Mesodermal cell (in vitro differentiated cells): ENCODE data around the gene STK10.

Experiments
- H3K27ac ChIP-seq: 2 replicates; pipeline ENCODE4 v1.7.0; 2013; ENCODE audit warnings: mild to moderate bottlenecking, low read depth, low read length, moderate library complexity; ENCODE audit not compliant: severe bottlenecking
- H3K36me3 ChIP-seq: 2 replicates; pipeline ENCODE4 v1.7.1; 2013; ENCODE audit warnings: mild to moderate bottlenecking, low read length, moderate library complexity; ENCODE audit not compliant: control insufficient read depth, insufficient read depth
- H3K4me1 ChIP-seq: one replicate; pipeline ENCODE4 v1.7.1; 2013; ENCODE audit warnings: mild to moderate bottlenecking, low read length; ENCODE audit not compliant: insufficient read depth, control insufficient read depth, poor library complexity, severe bottlenecking
- H3K4me3 ChIP-seq: 2 replicates; pipeline ENCODE4 v1.7.0; 2013; ENCODE audit warnings: low read length, control low read depth, mild to moderate bottlenecking; ENCODE audit not compliant: insufficient read depth, poor library complexity, severe bottlenecking; ENCODE audit errors: extremely low read depth
- H3K9me3 ChIP-seq: 2 replicates; pipeline ENCODE4 v1.7.1; 2013; ENCODE audit warnings: mild to moderate bottlenecking, low read length, moderate library complexity; ENCODE audit not compliant: control insufficient read depth
- WGBS, 2 experiments: methylation state at CpG; one replicate each; pipeline ENCODE4 v1.1.5; 2013; ENCODE audit warnings: missing lambda C conversion rate in 2 of 2; ENCODE audit not compliant: insufficient coverage in 2 of 2; 5-methylcytosine and 5-hydroxymethylcytosine counted together

The STK10 gene

DNA sequence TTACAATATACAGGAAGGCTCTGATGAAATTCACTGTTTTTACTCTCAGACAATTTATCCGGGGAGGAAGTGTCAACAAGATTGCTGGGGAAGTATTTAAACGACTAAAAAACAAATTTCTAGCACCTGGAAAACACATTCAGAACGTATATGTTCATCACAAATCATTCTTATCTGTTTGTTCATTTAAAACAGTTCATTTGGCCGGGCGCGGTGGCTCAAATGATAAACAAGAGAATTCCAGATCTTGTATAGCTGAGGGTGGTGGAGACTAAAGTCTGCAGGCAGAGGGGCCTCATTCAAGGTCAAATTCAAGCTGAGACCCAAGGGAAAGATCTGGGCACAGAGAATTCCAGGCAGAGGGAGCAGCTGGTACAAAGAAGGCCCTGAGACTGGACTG is 90.0 kb downstream of the STK10 start:
- Histone ChIP-seq H3K4me3 (no peak overlapping the region), H3K27ac (no peak overlapping the region), H3K9me3 (no peaks in the 10 kb centered on the region), H3K36me3 (peaks cover 66% of the 10 kb centered on the region), H3K4me1 (peaks cover 12% of the 10 kb centered on the region)
- WGBS, 2 experiments = 92 to 100% methylated on average over 2 to 5 of the region's 6 CpGs

DNA sequence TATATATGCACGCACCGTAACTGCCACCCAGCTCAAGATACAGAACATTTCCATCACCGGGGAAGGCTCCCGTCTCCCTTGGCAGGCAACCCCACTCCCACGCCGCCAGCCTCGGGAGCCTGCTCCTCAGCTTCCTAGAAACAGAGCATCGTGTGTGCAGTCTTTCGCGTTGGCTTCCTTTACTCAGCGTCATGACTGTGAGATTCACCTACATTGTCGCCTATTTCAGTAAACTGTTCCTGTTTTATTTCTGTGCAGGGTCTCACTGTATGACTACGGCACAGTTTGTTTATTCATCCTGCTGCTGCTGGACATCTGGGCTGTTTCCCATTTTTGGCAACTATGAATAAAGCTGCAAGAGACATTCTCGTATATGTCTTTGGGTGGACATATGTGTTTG is 90.7 kb downstream of the STK10 start:
- Histone ChIP-seq H3K4me3 (no peak overlapping the region), H3K4me1 (peaks cover 6% of the 10 kb centered on the region), H3K36me3 (peaks cover 70% of the 10 kb centered on the region), H3K27ac (no peak overlapping the region), H3K9me3 (no peaks in the 10 kb centered on the region)
- WGBS, 2 experiments = 95 to 97% methylated on average over 14 of the region's 14 CpGs

DNA sequence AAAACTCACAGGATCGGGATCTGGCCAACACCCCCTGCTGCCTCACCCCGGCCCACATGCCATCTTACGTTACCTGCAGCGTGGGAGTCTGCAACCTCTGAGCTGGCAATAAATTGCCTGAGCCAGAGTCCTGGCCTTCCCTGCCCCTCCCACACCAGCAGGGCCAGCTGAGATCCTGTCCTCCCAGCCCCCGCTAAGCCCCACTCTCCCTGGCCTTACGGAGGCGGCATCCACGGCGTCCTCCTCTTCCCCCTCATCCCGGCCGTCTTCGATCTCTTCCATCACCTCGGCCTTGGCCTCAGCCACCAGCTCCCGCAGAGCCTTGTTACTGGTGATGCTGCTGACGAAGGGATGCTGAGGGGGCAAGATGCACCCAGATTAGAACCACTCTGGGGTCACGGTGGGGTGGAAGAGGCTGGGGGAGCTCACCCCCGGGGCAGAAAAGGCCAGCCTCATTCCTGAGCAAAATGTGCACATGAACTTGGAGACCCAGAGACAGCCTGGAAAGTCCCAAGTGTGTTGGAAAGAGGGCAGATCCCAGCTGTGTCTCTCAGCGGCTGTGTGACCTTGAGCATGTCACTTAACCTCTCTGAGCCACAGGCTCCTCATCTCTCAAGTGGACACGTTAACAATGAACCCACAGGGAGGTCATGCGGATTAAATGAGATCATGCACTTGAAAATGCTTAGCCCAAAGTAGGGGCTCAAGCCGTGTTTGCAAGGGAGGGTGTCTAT is 91.7 kb downstream of the STK10 start:
- WGBS, 2 experiments = 86 to 92% methylated on average over 15 to 16 of the region's 21 CpGs
- Histone ChIP-seq H3K4me3 (no peak overlapping the region), H3K36me3 (peaks cover 69% of the 10 kb centered on the region), H3K27ac (no peak overlapping the region), H3K4me1 (no peaks in the 10 kb centered on the region), H3K9me3 (no peaks in the 10 kb centered on the region)

DNA sequence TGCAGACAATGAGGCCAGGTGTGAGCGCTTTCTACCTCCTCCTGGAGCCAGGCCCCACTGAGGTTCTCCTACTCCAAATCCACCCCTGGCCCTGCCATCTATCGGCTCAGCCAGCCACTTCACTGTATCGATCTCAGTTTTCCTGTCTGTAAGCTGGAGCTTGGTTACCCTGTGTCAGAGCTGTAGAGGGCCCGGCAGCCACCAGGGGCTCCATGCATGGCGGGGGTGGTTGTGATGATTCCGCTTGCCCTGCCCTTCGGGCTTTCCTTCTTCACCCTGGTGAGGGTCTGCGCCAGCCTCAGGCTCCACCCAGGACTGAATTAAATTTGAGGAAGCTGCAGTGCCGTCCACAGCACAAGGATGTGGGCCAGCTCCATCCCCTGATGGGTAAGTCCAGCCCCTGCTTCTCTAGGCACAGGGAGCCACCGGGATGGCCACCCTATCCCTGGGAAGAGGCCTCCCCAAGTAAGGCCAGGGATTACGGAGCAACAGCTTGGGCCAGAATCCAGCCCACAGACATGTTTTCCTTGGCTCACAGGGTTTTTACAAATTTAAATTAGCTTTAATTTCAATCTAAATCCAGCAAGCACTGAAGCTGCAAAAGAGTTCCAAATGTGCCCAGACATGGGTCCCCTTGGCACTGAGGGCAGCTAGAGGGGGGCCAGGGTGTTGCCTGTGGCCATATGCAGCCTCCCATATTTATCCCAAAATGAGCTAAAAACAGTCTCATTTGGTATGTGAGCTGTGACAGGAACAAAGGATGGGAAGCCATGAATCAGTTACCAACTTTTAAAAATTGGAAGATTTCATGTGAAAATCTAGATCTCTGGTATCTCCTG is 92.4 kb downstream of the STK10 start:
- WGBS, 2 experiments = 92 to 99% methylated on average over 11 of the region's 11 CpGs
- Histone ChIP-seq H3K4me1 (no peaks in the 10 kb centered on the region), H3K27ac (no peak overlapping the region), H3K4me3 (no peak overlapping the region), H3K9me3 (no peaks in the 10 kb centered on the region), H3K36me3 (peaks cover 69% of the 10 kb centered on the region)

DNA sequence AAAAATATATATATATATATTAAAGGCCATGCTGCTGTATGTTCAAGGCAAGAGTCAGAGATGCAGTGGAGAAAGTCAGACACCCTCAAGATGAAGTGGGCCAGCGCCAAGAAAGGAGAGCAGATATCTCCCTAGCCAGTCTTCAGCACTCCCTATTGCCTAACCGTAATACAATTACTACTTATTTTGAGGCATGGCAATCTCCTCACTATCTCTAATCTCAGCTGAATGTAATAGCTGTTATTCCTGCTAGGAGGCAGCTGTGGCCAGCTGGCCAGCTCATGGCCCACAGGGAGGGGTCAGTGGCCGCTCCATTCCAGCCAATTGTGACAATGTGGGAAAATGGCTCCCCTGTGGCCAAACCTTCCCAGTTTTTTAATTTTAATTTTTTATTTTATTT is 94.1 kb downstream of the STK10 start:
- Histone ChIP-seq H3K27ac (no peak overlapping the region), H3K9me3 (no peaks in the 10 kb centered on the region), H3K36me3 (peaks cover 81% of the 10 kb centered on the region), H3K4me1 (no peaks in the 10 kb centered on the region), H3K4me3 (no peak overlapping the region)
- WGBS, 2 experiments = 78% methylated on average over 1 of the region's 3 CpGs; no CpG with 5 or more reads in 1 of the 2 experiments

DNA sequence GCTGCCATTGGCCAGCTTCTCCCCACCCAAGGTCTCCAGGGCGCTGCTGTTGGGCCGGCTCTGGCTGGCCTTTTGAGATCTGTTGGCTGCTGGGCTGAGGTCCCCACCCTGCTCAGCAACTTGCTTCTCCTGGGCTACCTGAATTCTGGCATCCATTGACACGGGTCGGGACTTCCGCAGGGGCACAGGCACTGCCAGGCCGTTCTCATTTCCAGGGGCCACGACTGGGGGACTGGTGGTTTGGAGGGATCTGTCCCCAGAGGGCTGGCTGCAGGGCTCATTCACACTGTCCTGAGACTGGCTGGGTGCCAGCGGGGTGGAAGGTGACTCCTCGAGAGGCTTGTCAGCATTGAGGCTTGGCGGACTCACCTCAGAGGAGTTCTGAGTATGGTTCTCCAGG is 94.5 kb downstream of the STK10 start:
- no peaks in the 10 kb centered on the region for H3K4me1 ChIP-seq
- WGBS, 2 experiments = 92 to 94% methylated on average over 6 to 7 of the region's 10 CpGs
- no peaks in the 10 kb centered on the region for H3K9me3 ChIP-seq
- no peak overlapping the region for H3K27ac ChIP-seq
- H3K36me3 ChIP-seq = peaks cover 78% of the 10 kb centered on the region
- H3K4me3 ChIP-seq = no peak overlapping the region

DNA sequence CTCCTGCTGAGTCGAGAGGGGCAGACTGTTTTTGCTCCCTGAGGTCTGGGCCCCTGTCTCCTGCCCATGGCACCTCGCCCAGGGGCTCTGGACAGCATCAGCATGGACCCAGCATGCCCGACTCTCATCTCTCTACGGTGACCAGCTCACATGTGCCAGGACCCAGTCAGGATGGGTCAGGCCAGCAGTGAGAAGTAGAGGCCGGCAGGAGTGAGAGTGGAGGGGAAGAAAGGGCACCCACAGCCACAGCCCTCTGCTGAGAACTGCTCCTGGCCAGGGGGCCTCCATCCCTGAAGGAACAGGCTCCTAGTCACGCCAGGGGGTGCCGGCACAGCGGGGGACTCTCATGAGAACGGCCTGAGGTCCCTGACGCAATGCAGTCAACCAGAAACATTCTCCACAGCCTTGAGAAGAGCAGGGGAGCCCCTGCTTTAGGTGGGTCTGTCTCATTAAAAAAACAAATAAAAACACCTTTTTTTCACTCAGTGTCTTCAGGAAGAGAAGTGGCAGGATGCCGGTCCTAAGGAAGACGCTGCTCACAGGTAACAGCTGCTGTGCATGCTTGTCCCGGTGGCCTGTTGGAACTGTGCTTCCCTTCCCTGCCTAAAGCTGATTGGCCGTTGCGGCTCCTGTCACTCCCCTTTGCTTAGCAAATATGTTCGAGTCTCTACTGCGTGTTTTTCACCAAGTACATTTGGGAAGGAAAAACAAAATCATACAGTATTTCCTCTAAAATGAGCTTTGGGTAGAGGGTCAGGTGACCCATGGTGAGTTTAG is 95.9 kb downstream of the STK10 start:
- Histone ChIP-seq H3K4me3 (no peak overlapping the region), H3K9me3 (no peaks in the 10 kb centered on the region), H3K36me3 (peaks cover 69% of the 10 kb centered on the region)

DNA sequence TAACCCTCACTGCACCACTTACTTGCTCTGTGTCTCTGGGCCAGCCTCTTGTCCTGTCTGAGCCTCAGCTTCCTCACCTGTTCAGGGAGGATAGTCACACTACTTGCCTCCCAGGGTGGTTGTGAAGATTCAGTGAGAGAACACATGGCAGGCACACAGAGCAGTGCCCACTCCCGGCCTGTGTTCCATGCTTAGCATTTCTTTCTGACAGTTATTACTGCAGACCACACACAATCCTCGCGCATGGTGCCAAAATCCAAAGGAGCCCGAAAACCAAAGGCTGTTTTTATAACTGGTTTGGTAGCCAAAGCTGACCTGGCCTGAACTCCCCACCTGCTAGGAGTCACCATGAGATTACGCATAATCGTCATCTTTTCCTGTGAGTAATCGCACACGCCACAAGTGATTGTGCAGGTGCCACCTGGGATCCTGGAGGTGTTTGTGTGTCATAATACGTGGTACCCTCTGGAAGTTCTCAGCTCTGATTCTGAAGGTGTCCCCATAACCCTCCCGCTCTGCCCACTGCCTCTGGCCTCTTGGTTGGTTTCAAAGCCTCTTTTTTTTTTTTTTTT is 97.0 kb downstream of the STK10 start:
- H3K27ac ChIP-seq = no peak overlapping the region
- H3K4me1 ChIP-seq = no peaks in the 10 kb centered on the region
- H3K9me3 ChIP-seq = no peaks in the 10 kb centered on the region
- WGBS, 2 experiments = 92 to 94% methylated on average over 8 to 10 of the region's 10 CpGs
- peaks cover 65% of the 10 kb centered on the region for H3K36me3 ChIP-seq
- H3K4me3 ChIP-seq = no peak overlapping the region

More for the DNA sequence above, 95.9 kb downstream of the STK10 start:
- Histone ChIP-seq H3K27ac (no peak overlapping the region), H3K4me1 (no peaks in the 10 kb centered on the region)
- 89 to 91% methylated on average over 11 to 12 of the region's 17 CpGs for WGBS, 2 experiments

DNA sequence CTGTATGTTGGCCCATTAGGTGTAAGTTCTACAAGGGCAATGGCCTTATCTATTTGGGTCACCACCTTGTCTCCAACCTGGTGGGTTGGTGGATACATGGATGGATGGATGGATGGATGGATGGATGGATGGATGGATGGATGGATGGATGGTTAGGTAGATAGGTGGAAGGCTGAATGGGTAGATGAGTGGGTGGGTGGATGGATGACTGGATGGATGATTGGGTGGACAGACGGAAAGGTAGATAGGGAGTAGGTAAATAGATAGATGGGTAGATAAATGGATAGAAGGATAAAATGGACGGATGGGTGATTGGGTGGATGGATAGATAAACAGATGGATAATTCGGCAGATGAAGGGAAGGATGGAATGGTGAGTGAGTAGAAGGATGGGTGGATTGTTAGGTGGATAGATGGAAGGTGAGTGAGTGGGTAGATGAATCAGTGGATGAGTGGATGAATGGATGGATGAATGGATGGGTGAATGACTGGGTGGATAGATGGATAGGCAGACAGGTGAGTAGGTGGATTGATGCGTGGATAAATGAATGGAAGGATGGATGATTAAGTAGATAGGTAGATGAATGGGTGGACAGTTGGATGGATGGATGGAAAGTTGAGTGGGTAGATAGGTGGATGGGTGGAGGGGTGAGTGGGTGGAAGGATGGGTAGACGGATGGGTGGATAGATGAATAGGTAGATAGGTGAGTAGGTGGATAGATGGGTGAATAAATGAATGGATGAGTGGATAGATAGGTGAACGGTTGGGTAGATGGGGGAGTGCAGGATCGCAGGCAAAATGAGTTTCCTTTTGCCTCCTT is 98.5 kb downstream of the STK10 start:
- WGBS, 2 experiments = 94 to 96% methylated on average over 5 to 7 of the region's 7 CpGs
- Histone ChIP-seq H3K27ac (no peak overlapping the region), H3K4me3 (no peak overlapping the region), H3K9me3 (no peaks in the 10 kb centered on the region), H3K4me1 (no peaks in the 10 kb centered on the region), H3K36me3 (peaks cover 52% of the 10 kb centered on the region)

DNA sequence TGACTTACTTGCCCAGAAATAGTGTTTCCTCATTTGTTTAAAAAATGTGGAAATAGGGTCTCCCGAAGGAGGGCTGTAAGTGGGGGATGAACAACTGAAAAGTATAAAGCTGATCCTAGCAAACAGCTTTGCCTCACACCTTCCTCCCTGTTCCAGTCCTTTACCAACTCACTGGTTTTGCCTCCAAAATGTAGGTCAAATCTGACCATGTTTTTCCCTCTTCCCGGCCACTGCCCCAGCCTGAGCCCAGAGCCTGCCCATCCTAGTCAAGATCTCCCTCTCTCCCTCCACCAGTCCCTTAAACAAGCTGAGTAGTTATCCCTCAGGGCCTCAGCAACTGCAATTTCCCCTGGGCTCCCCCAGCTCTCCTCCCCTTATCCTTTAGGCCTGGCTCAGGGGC is 99.2 kb downstream of the STK10 start:
- peaks cover 46% of the 10 kb centered on the region for H3K36me3 ChIP-seq
- H3K27ac ChIP-seq = no peak overlapping the region
- WGBS, 2 experiments = 92 to 100% methylated on average over 1 to 2 of the region's 2 CpGs

More for the DNA sequence above, 99.2 kb downstream of the STK10 start:
- Histone ChIP-seq H3K4me3 (no peak overlapping the region), H3K4me1 (no peaks in the 10 kb centered on the region), H3K9me3 (no peaks in the 10 kb centered on the region)
